ENCODE data around the gene IGFL1.

DNA sequence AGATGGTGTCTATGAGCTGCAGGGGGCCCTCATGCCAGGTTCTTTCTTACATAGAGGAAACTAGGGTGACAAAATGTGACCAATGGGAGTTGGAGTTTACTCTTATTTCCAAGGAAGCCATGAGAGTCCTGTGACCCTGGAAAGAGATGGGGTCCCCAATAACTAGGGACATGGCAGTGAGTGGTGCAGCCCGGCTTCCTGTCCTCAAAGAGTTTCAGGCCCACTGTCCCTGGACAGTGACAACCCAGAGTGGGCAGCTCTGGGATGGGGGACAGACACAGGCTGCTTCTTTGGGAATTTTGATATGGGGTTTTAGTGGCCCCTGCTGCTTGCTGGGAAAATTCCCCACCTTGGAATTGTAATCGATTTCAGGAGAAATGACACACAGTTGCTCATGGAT, 8.4 kb upstream of the IGFL1 start:
- TF ChIP-seq POLR2AphosphoS5 (IDR thresholded peaks at IDR 0.05; ENCODE audit: low read depth, low read length) (no peak), SPI1 (IDR thresholded peaks at IDR 0.05; ENCODE audit: low read depth, low read length) (no peak), POLR2A (IDR thresholded peaks at IDR 0.05; ENCODE audit: low read depth, low read length) (no peak), POU2F2 (IDR thresholded peaks at IDR 0.05; ENCODE audit: low read depth, low read length) (no peak)
